ENCODE measurements around the gene PMPCA. TPM values are rescaled to one million over a fixed set of nuclear protein-coding genes. Genes with fewer than 3 reads are reported as not detected.

PMPCA gene
- total and polyA plus RNA-seq, 2 of the 13 experiments (the other 11 are each of a cell fraction or from before 2014, with no cell fraction given), result 70.2 to 88.4 TPM

DNA sequence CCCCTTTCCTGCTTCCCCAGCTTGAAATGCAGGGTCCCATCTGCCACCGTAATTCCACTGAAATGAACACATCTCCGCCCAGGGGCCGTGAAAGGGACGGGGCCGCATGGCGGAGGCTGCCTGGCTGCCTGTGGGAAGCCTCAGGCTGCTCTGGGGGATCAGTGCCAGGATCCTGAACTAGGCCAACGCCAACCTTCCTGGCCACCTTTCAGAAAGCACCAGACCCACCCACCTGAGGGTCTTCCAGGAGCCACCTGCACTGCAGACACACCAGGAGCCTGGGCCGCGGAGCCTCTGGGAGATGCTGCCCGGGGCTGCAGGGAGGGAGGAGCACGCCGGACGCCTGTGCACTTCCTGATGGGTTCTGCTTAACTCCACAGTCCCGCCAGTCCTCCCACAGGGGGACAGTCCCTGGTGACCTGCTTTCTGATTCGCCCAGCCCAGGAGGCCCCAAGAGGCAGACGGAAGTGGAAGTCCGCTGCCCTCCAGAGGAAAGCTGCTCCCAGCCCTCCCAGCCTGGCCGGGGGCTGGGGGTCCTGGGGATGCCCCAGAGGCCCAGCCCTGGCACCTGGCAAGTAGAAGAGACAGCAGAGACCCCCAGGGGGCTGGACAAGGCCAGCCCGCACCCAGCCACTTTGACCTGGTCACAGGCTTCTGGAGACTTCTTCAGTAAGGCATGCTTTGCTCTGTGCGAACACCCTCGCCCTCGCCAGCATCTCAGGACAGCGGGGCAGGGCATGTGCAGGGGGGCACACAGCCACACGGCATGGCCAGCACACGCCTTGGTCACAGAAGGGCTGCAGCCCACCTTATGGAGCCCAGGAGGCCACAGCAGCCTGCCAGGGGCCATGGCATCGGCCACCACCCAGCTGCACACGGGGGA, 36.9 kb upstream of the PMPCA start, which contains the start of gene CARD9 (continued):
- no peak for TF ChIP-seq ZNF564 (CRISPR knock-in tag; IDR thresholded peaks at IDR 0.05)
- no peak for TF ChIP-seq RARG (CRISPR knock-in tag; IDR thresholded peaks at IDR 0.05; ENCODE audit: low read depth)
- TF ChIP-seq, protein P1, sequence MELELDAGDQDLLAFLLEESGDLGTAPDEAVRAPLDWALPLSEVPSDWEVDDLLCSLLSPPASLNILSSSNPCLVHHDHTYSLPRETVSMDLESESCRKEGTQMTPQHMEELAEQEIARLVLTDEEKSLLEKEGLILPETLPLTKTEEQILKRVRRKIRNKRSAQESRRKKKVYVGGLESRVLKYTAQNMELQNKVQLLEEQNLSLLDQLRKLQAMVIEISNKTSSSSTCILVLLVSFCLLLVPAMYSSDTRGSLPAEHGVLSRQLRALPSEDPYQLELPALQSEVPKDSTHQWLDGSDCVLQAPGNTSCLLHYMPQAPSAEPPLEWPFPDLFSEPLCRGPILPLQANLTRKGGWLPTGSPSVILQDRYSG (CRISPR knock-in tag; IDR thresholded peaks at IDR 0.05), result no peak
- TF ChIP-seq, protein P2, sequence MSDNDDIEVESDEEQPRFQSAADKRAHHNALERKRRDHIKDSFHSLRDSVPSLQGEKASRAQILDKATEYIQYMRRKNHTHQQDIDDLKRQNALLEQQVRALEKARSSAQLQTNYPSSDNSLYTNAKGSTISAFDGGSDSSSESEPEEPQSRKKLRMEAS (IDR thresholded peaks at IDR 0.05), result peak; percentile 52; the same call in 1 of the 2 replicates
- TF ChIP-seq MYNN (CRISPR knock-in tag; IDR thresholded peaks at IDR 0.05; ENCODE audit: low read depth), result no peak
- no peak for TF ChIP-seq GABPA (IDR thresholded peaks at IDR 0.05; ENCODE audit: low read depth, low read length)
- peak; percentile 73 for TF ChIP-seq GABPA (CRISPR knock-in tag; IDR thresholded peaks at IDR 0.05; ENCODE audit: low read depth)
- TF ChIP-seq ZNF232 (CRISPR knock-in tag; IDR thresholded peaks at IDR 0.05; ENCODE audit: borderline replicate concordance), result no peak
- TF ChIP-seq ZKSCAN1 (IDR thresholded peaks at IDR 0.05; ENCODE audit: low read length), result no peak
- no peak for TF ChIP-seq ZNF879 (CRISPR knock-in tag; IDR thresholded peaks at IDR 0.05)
- no peak for TF ChIP-seq TMF1 (CRISPR knock-in tag; IDR thresholded peaks at IDR 0.05; ENCODE audit: low read depth)
- TF ChIP-seq ZSCAN21 (CRISPR knock-in tag; IDR thresholded peaks at IDR 0.05; ENCODE audit: borderline replicate concordance), result no peak
- TF ChIP-seq ZFP90 (CRISPR knock-in tag; IDR thresholded peaks at IDR 0.05; ENCODE audit: borderline replicate concordance), result no peak
- TF ChIP-seq, protein P3, sequence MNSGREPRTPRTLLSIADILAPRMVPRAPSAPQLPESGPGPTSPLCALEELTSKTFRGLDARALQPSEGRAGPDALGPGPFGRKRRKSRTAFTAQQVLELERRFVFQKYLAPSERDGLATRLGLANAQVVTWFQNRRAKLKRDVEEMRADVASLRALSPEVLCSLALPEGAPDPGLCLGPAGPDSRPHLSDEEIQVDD (CRISPR knock-in tag; IDR thresholded peaks at IDR 0.05; ENCODE audit: borderline replicate concordance), result no peak
- no peak for TF ChIP-seq ZNF441 (CRISPR knock-in tag; IDR thresholded peaks at IDR 0.05; ENCODE audit: borderline replicate concordance)
- no peak for TF ChIP-seq XBP1 (CRISPR knock-in tag; IDR thresholded peaks at IDR 0.05)
- TF ChIP-seq, protein P4, sequence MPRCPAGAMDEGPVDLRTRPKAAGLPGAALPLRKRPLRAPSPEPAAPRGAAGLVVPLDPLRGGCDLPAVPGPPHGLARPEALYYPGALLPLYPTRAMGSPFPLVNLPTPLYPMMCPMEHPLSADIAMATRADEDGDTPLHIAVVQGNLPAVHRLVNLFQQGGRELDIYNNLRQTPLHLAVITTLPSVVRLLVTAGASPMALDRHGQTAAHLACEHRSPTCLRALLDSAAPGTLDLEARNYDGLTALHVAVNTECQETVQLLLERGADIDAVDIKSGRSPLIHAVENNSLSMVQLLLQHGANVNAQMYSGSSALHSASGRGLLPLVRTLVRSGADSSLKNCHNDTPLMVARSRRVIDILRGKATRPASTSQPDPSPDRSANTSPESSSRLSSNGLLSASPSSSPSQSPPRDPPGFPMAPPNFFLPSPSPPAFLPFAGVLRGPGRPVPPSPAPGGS (CRISPR knock-in tag; IDR thresholded peaks at IDR 0.05), result no peak
- no peak for TF ChIP-seq PAF1 (CRISPR knock-in tag; IDR thresholded peaks at IDR 0.05)
- TF ChIP-seq, protein P5, sequence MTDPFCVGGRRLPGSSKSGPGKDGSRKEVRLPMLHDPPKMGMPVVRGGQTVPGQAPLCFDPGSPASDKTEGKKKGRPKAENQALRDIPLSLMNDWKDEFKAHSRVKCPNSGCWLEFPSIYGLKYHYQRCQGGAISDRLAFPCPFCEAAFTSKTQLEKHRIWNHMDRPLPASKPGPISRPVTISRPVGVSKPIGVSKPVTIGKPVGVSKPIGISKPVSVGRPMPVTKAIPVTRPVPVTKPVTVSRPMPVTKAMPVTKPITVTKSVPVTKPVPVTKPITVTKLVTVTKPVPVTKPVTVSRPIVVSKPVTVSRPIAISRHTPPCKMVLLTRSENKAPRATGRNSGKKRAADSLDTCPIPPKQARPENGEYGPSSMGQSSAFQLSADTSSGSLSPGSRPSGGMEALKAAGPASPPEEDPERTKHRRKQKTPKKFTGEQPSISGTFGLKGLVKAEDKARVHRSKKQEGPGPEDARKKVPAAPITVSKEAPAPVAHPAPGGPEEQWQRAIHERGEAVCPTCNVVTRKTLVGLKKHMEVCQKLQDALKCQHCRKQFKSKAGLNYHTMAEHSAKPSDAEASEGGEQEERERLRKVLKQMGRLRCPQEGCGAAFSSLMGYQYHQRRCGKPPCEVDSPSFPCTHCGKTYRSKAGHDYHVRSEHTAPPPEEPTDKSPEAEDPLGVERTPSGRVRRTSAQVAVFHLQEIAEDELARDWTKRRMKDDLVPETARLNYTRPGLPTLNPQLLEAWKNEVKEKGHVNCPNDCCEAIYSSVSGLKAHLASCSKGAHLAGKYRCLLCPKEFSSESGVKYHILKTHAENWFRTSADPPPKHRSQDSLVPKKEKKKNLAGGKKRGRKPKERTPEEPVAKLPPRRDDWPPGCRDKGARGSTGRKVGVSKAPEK (CRISPR knock-in tag; IDR thresholded peaks at IDR 0.05; ENCODE audit: borderline replicate concordance), result no peak
- no peak for TF ChIP-seq ZNF607 (CRISPR knock-in tag; IDR thresholded peaks at IDR 0.05; ENCODE audit: borderline replicate concordance)
- TF ChIP-seq NBN (conservative IDR thresholded peaks at IDR 0.05), result no peak
- TF ChIP-seq ATRX (CRISPR knock-in tag; IDR thresholded peaks at IDR 0.05; ENCODE audit: borderline replicate concordance), result no peak
- TF ChIP-seq MIXL1 (CRISPR knock-in tag; IDR thresholded peaks at IDR 0.05), result no peak
- TF ChIP-seq ATF1 (CRISPR knock-in tag; IDR thresholded peaks at IDR 0.05), result no peak
- TF ChIP-seq ZNF616 (CRISPR knock-in tag; IDR thresholded peaks at IDR 0.05; ENCODE audit: low read depth), result no peak
- no peak for TF ChIP-seq HOXD1 (CRISPR knock-in tag; IDR thresholded peaks at IDR 0.05)

Measured in HepG2 (cell line).